ENCODE results near the gene ARID3A. TPM values are rescaled to one million over a fixed set of nuclear protein-coding genes. Genes with fewer than 3 reads are reported as not detected.

Gene ARID3A
- polyA plus RNA-seq, 12 donors = 7.5 to 100 (median 10.3) TPM

DNA sequence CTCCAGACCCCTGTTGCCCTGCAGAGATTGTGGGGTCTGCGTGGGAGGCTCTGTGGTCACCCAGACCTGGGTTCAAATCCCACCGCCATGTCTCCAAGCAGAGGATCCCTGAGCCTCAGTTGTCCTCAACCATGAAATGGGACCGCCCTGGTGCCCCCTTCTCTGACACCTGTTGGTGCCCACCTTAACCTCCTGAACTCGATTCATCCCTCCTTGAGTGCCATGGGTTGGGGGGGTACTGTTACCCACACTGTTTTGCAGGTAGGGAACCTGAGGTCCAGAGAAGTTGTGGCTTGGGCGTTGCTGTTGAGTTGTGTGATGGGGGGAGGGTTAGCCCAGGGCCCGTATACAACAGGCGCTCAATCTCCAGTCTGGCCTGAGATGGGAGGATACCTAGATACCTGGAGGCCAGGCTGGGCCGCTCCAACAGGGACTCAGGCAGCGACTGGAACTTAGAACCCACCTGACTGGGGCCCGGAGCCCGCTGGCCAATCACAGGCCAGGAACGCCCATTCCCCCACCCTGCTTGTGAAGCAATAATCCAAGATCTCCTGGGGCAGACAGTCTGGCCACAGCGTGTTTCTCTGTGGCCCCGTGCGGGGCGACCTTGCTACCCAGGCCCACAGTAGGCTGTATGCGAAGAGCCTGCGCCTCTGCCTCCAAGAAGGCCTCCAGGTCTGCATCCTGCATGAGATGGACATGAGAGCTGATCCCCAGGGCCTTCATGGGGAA is 2.8 kb downstream of the ARID3A start:
- DNase-seq = no peak

DNA sequence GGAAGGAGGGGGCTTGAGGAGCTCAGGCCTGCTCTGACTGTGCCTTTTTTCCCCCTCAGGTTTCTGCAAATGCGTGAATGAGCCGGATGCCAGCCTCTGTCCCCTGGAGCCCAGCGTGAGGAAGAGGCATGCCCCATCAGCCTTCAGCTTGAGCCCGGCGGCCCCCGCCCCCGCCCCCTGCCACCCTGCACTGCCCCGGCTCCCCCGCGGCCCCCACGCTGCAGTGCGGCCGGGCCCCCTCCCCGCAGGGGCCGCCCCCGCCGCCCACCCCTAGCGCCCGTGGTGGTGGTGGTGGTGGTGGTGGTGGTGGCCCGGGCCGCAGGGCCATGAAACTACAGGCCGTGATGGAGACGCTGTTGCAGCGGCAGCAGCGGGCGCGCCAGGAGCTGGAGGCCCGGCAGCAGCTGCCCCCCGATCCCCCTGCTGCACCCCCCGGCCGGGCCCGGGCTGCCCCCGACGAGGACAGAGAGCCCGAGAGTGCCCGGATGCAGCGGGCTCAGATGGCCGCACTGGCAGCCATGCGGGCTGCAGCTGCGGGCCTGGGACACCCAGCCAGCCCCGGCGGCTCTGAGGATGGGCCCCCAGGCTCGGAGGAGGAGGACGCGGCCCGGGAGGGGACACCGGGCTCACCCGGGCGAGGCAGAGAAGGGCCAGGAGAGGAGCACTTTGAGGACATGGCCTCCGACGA is 3.5 kb downstream of the ARID3A start:
- no peak for DNase-seq

DNA sequence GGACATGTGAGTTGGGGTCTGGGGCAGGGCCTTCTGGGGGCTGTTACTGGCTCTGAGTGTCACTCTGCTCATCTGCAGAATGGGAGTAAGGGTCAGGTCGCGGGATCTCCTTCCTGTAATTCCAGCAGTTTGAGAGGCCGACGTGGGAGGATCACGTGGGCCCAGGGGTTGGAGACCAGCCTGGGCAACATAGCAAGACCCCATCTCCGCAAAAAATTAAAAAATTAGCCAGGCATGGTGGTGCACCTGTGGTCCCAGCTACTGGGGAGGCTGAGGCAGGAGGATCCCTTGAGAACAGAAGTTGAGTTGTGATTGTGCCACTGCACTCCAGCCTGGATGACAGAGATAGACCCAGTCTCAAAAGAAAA is 4.0 kb downstream of the ARID3A start:
- DNase-seq = no peak

DNA sequence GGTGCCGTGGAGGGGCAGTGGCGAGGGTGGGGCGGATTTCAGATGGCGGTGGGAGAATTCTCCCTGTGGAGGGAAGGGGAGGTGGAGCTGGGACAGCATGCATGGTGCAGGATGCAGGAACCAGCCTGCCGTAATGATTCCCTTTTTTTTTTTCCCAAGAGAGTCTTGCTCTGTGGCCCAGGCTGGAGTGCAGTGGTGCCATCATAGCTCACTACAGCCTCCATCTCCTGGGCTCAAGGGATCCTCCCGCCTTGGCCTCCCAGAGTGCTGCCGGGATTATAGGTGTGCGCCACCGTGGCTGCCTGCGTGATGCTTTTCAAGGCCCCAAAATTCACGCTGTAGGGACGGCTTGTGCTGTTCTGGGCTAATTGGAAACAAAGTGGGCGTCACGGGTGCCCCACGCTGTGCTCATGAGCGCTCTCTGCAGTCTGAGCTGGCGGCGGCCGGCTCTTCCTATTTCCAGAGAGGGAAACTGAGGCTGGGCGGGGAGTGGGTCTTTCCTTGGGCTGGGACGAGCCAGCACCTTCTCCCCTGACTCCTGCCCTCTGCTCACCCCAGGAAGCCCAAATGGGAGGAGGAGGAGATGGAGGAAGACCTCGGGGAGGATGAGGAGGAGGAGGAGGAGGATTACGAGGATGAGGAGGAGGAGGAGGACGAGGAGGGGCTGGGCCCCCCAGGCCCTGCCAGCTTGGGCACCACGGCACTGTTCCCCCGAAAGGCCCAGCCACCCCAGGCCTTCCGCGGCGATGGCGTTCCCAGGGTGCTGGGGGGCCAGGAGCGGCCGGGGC is 6.2 kb downstream of the ARID3A start:
- no peak for DNase-seq

DNA sequence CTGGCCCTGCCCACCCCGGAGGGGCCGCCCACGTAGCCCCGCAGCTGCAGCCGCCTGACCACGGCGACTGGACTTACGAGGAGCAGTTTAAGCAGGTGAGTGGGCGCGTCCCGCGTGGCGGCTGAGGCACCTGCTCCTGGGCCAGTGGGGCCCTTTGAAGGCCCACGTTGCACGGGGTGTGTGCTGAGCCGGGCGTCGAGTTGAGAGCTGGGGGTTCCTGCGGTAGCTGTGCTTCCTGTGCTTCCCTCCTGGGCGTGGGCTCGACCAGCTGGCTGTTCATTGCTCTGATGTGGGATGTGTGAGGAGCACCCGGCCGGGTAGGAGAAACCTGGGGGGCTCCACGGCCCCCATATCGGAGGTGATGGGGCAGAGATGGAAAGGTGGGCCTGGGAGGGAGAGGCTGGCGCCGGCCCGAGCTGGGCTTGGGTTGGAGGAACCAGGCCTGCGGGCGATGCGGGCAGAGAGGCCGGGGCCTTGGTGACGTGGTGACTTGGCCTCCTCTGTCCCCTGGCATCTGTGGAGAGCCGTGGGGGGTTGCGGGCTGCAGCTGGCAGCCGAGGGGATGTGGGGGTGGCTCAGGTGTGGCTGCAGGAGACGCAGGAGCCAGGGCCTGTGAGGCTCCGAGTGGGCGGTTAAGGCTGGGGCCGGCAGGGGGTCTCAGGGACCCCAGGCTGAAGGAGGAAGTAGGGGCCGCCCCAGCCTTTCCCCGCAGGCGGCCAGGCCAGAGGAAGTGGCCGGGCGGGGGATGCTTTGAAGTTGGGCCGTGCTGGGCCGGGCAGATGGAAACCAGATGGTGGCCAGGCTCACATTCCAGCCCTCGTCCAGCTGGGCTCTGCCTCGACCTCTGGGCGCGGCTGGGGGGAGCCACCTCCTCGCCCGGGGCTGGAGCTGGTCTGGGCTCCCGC is 7.1 kb downstream of the ARID3A start:
- peak; percentile 68 for DNase-seq

DNA sequence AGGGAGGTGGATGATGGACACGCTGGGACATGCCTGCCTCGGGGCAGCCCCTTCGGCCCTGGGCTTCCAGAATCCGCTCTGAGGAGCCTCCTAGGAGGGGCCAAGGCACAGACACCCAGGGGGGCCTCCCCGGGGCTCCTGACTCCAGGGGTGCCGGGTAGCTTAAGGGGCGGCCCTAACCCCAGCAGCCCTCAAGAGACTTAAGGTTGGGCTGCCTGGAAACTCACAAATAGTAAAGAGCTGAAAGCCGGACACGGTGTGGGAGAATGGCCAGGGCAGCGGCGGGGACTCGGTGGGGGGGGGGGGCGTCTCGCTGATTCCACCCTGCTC is 7.7 kb downstream of the ARID3A start:
- DNase-seq = no peak

DNA sequence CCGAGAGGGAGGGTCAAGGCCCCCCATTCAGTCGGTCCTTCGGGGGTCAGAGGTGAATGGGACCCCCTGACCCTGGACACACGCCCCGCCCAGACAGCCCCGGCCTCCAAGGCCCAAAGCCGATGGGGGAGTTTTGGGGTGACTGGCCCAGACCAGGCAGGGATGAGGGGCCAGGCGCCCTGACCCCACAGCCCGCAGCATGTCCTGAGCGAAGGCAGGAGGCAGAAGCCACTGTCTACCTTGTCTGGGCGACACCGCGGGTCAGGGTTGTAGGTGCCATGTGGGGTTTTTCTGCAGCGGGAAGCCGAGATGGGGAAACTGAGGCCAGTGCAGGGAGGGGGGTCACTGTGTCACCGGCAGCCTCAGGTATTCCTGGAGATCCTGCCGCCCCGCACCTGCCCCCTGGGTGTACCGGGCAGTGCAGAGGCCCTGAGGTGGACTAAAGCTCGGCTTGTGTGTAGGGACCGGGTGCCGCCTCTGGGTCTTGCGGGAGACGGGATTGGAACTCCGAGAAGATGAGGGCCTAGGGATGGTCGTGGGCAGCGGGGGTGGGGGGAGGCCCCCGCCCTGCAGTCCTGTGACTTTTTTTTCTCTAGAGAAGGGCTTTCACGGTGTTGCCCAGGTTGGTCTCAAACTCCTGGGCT is 8.5 kb downstream of the ARID3A start:
- DNase-seq = no peak

DNA sequence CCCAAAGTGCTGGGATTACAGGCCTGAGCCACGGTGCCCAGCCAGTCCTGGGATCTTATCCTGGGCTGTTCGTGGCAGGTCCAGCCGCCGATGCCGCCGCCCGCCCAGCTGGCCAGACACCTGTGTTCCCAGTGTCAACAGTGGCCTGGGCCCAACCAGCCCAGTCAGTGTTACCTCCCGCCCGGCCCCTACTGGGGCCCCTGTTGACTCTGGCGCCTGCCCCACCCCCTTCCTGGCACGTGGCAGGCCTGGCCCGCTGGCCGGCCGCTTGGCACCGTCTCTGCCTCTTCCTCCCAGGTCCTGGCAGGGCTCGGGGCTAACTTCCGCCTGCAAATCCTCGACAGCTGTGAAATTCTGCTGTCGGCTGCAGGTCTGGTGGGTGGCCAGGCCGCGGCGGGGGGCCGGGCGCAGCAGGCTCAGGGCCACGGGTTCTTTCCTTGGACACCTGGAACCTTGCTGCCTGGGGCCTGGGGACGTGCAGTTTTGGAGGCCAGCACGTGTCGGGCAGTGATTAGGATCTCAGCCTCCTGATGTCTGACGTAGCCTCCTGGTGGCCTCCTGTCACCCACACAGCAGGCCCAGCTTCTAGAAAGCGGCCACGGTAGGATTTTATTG is 9.1 kb downstream of the ARID3A start:
- peak; percentile 84 for DNase-seq

DNA sequence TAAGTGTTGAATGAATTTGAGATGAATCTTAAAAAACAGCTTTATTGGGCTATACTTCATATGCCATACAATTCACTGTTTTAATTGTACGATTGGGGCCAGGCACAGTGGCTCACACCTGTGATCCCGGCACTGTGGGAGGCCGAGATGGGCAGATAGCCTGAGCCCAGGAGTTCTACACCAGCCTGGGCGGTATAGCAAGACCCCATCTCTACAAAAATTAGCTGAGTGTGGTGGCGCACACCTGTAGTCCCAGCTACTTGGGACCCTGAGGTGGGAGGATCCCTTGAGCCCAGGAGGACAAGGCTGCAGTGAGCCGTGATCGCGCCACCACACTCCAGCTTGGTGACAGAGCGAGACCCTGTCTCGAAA is 10.3 kb downstream of the ARID3A start:
- DNase-seq = no peak

DNA sequence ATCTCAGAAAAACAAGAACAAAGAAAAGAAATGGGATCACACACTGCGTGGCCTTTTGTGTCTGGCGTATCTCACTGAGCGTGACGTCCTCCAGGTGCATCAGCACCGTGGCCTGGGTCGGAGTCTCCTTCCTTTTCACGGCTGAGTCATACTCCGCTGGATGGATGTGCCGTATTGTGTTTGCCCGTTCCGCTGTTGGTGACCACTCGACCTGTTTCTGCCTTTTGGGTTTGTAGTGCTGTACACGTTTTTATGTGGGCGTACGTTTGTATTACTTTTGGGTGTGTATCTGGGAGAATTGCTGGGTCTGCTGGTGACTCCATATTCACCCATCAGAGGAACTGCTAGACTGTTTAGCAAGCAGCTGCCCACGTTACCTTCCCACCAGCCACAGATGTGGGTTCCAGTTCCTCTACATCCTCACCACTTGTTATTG is 11.4 kb downstream of the ARID3A start:
- no peak for DNase-seq

DNA sequence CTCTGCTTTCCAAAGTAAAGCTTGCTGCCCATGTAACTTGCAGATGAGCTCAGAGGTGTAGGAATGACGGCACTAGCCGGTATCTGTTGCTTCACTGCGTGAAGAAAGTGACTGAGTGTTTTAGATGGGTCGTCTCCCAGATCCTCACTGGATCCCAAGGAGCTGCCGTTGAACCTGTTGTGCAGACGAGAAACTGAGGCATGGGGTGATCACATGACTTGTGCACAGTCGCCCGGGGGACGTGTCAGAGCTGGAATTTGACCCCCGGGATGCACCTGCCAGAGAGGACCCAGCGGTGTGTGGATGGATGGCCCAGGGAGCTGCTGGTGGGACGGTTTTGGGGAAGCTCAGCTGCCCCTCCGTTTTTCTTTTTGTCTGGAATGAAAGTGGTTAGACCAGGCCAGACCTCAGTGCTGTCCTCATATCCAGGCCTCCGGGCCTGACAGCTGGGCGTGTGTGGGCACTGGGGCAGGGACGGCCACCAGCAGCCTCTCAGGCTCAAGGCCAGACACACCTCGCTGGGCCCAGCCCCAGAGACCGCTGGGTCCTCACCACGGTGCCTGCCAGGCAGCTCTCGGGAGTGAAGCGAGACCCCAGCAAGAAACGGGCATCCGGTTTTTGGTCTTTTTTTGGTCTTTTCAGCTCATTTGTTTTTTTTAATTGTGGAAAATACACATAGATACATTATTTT is 12.5 kb downstream of the ARID3A start:
- DNase-seq = no peak

DNA sequence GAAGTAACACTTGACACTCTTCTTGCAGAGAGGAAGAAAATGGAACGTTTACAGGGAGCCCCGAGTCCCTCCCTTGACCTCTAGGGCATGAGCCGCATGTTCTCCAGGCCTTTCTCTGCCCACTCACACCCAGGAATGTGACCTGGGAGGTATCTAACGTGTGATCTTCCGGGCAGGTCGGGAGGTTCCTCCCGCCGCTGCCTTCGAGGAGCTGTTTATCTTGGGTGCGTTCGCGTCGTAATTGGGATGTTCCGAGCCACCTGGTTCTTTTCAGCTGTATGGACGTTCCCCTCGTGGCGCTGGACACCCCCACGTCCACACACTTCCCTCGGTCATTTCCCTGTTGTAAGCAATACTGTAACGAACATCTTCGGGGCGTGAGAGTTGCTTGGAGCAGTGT is 13.6 kb downstream of the ARID3A start:
- DNase-seq = no peak

DNA sequence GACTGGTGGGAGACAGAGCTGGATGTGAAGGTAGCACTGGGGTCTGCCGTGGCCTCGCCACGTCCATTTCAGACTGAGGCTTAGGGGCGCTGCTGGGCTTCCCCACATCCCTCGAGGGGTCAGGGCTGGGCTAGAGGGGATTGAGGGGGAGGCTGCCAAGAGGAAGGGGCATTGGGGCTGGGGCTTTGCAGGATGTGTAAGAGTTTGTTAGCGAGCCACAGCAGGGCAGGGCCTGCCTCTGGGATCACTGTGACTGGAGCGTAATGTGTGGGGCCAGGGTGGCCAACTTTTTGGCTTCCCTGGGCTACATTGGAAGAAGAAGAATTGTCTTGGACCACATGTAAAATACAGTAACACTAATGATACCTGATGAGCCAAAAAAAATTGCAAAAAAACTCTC is 14.1 kb downstream of the ARID3A start:
- DNase-seq = no peak

DNA sequence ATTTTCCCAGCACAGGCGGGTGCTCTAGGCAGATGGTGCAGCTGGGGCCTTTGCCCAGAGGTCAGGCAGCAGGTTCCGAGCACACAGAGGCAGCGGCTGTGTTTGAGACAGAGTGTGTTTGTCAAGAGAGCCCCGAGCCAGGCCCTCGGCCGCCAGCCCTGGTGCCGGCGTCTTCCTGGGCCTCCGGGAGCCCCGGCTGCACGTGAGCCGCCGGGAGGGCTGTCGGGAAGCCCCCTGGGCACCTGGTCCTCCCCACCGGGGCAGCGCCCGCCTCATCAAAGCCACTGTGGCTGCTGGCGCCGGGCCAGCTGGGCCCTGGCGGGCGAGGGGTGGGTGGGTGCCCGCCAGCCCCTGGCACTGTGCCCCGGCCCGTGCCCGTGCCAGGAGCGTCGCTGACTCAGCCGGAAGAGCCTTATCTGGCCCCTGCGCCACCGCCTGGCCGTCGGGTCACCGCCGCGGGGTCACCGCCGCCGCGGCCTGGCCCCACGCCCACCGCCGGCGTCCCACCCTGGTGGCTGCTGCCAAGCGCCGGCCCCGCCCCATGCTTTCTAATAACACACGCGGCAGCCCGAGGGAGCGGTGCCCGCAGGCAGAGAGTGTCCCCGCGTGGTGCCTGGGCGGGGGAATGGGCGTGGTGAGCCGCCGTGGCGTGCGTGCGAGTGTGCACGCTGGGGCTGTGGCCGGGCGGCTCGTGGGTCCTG is 14.9 kb downstream of the ARID3A start:
- no peak for DNase-seq

DNA sequence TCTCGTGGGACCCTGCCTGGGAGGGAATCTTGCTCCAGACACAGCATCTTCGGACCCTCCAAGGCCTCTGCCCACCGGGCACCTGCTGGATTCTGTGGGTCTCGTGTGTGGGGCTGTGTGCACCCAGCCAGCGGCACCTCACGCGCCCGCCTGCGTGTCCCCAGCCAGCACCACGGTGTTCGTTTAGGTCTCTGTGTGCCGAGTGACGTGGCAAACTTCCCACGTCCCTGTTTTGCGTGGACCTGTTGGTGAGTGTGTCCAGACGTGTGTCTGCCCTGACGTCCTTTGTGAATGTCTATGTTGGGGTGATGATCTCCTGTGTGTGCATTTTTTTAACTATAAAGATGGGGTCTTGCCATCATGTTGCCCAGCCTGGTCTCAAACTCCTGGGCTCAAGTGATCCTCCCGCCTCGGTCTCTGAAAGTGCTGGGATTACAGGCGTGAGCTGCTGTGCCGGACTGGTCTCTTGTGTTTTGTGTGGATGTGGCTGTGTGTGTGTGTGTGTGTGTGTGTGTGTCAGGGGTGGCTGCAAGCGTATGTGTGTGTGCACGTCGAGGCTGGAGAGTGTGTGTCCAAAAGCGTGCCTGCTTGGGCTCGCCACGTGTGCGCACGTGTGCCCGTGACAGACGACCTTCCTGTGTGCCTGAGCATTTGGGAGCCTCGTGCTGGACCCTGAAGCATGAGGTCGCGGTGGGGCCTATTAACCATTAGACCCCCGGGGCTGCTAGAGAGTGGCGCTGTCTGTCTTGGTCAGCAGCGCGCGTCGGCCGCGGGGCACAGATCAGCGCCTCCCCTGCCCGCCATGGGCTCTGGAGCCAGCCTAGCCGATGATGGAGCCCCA is 15.7 kb downstream of the ARID3A start:
- no peak for DNase-seq

DNA sequence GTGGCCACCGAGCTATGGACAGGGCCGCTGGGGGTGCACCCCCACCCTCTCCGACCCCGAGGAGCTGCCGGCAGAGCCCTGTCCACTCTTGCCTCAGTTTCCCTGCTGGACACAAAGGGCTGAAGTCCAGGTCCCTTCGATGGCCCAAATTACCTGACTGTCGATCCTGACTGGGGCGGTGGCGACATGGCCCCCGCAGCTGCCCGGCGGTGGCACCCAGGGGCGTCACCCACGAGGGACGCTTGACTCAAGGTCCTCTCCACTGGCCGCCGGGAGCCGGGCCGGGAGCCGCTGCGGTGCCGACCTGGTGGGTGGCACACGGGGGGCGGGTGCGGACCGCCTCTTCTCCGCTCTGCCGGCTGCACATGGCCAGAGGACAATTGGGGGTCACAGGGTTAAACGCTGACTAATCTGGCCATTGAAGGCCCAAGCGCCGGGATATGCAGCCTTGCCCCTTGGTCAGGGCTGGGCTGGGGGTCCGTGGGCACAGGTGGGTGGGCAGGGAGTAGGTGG is 16.4 kb downstream of the ARID3A start:
- DNase-seq = no peak

DNA sequence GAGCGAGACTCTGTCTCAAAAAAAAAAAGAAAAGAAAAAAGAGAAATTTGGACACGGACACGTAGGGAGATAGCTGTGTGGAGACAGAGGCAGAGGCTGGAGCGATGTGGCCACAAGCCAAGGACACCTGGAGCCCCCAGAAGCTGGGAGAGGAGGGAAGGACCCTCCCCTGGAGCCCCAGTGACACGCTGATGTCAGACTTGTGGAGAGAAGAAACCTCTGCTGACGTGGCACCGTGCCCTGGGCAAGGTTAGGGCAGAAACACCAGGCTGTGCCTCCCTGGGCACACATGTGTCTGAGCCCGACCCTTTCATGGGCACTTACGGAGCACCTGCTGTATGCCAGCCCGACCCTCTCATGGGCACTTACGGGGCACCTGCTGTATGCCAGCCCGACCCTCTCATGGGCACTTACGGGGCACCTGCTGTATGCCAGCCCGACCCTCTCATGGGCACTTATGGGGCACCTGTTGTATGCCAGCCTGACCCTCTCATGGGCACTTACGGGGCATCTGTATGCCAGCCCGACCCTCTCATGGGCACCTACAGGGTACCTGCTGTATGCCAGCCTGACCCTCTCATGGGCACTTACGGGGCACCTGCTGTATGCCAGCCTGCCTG is 17.8 kb downstream of the ARID3A start:
- no peak for DNase-seq

DNA sequence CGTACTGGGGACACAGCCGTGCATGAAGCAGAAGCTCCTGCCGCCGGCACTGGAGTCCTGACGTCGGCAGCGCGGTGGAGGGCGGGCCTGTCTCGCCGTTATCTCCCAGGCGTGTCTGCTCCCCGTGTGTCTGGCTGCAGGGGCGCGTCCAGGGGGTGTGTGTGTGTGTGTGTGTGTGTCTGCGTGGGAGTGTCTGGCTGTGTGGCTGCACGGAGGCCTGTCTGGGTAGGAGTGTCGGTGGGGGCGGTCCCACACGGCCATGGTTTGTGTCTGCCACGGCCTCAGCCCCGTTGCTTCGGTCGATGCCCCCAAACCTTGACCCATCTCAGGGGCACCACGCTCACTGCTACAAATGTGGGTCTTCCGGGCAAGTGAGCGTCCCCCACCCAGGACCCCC is 18.3 kb downstream of the ARID3A start:
- no peak for DNase-seq

Measured in muscle of arm (tissue), 12 donors.